CD4-positive, alpha-beta T cell treated with Interleukin-2 at 100 ng/mL for 4 hours (primary cell): ENCODE measurements around the gene CFAP99.
"Not testable (repeated sequence)": the region's sequence is repeated elsewhere in the genome, so short reads cannot be mapped to it uniquely, and the experiment has no call there.

Source experiments
- DNase-seq: peaks from one replicate; pipeline ENCODE4 v3.0.0-alpha.2; 2020; ENCODE audit warnings: low spot score

CFAP99 gene

DNA sequence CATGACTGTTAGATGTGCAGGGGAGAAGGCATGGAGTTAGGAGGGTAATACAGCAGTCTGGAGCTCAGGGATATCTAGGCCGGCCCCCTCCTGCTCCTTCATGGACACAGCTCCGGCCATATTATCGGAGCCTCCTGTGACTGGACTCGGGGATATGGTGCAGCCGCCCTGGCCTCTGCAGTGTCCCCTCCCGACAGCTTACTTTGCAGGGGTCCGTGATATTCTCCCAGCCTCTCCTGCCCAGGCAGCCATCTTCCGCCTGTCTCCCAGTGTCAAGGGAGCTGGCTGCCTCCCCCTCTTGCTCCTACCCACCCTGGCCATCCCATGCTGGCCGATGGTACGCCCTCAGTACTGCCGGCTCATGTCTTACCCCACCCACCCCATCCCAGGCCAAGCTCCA, 30.3 kb downstream of the CFAP99 start:
- no peak for DNase-seq

DNA sequence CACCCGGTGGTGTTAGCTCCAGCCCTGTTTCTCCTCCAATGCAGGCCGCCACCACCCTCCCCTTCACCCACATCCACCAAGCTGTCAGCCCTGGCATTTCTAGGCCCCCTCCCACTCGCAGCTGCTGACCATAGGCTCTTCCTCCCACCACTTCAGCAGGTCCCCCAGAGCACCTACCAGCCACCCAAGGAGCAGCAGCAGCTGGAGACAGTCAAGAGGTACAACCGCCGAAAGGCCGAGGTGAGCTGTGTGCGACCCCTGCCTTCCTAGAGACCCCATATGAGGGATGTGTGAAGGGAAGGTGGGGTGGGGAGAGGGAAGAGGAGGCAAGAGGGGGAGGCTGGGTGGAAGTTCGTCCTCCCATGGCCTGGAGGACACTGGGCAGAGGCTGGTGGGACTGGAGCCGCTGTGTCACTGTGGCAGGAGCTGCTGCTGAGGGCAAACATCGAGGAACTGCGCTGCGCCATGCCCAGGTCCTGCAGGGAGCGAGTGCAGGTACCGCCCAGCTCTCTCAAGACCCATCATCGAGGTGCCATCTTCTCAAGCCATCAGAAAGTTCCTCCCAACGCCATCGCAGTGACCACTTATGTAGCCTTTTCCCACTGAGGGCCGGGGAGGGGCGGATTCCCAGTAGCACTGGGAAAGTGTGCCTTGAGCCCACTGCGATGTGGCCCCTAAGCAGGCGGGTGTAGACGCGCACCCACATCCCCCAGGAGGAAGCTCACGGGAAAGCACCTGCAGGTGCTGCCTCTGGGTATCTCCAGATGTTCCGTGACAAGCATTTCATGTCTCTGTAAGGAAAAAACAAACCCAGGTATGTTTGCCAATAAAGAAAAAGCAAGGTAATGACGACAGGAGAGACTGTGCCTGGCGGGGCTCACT, 31.0 kb downstream of the CFAP99 start:
- DNase-seq, result no peak

DNA sequence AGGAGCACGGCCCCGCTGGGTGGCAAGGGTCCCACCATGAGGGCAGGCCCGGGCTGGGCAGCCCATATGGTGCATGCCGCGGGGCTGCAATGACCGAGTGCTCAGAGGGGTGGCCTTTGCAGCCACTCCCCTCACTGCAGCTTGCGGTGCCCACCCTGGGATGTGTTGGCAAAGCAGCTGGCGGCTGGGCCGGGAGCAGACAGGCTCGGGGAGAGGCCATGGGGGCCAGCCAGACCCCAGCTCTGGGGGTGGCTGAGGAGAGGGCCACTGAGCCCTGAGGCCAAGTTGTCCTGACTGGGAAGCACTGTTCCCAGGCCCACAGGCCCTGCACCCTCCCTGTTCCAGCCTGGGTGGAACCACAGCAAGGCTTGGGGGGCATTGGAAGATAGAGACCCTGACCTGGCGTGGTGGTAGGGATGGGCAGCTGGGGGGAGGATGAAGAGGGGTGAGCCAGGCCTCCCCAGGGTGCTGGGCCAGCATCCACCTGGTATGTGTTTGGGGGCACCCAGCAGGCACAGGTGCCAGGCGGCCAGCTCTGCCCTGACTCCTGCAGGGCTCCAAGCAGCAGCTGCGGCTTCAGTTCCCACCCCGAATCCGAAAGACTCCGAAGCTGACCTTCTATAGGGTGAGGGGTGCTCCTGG, 31.8 kb downstream of the CFAP99 start:
- DNase-seq, result no peak

GRCh38 chr4:2451036-2451520, 32.3 kb downstream of the CFAP99 start:
- DNase-seq, result no peak

DNA sequence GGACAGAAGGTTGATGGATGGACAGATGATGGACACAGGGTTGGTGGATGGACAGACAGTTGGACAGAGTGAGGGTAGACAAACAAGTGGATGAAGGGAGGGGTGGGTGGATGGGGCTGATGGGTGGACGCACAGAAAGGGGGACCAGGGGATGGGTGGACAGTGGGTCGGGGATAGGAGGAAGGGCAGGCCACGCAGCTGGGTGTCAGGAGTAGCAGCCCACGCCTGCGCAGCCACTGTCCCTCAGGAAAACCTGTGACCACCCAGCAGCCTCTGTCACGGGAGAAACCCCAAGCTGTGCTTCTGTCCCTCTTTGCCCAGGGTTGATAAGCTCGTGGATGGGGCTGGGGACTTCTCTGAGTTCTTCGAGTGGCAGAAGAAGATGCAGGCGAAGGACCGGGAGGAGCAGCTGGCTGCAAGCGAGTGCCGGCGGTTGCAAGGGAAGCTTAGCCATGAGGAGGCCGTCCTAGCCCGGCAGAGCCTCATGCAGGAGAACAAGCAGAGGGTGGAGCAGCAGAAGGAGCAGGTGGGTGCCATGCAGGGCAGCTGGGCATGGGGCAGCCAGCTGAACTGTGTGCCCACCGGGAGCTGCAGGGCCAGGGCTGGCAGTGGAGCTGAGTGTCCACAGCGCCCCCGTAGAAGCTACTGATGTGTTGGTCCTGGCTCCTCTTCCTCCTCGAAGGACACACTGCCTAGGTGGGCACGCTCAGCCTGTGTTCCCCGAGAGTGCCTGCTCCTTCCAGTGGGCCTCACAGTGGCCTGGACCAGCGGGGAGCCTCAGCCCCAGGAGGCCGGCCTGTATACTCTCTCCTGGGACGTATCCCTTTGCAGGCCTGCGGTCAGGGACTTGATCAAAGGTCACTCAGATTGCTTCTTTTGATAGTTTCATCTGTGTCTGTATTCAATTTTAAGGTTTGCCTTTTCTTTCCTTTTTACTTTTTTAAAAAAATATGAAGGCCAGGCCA, 33.3 kb downstream of the CFAP99 start:
- no peak for DNase-seq

- DNase-seq, result no peak
Observed at GRCh38 chr4:2457481-2458295, 38.9 kb downstream of the CFAP99 start.

- DNase-seq, result no peak
Observed at GRCh38 chr4:2458546-2459491, 40.1 kb downstream of the CFAP99 start.

DNA sequence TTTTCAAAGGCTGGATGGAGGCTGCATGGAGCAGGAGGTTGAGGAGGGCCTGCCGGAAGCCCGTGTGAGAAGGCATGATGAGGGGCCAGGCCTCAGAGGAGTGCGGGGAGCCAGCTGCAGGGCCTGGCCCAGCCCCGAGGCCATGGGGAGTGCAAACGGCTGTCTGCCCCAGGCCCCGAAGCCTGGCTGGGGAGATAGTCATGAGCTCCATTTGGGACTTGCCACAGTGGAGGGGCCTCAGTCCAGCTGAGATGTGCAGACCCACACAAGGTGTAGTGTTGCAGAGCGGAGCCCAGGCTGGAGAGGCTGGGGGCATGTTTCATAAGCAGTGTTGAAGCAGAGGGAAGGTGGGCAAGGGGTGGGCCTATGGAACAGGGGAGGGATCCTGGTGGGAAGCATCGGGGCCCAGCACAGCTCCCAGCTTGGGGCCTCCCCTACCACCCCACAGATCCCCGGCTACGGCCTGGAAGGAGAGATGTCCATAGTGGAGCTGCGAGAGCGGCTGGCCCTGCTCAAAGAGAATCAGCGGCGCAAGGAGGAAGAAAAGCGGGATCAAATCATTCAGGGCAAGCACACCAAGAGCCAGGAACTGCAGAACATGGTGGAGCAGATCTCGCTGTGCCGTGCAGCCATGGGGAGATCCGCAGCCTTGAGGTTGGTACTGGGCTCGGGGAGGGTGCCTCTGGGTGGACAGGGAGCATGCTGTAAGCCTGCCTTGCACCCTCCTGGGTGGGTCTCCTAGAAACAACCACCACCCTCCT, 41.0 kb downstream of the CFAP99 start:
- no peak for DNase-seq

DNA sequence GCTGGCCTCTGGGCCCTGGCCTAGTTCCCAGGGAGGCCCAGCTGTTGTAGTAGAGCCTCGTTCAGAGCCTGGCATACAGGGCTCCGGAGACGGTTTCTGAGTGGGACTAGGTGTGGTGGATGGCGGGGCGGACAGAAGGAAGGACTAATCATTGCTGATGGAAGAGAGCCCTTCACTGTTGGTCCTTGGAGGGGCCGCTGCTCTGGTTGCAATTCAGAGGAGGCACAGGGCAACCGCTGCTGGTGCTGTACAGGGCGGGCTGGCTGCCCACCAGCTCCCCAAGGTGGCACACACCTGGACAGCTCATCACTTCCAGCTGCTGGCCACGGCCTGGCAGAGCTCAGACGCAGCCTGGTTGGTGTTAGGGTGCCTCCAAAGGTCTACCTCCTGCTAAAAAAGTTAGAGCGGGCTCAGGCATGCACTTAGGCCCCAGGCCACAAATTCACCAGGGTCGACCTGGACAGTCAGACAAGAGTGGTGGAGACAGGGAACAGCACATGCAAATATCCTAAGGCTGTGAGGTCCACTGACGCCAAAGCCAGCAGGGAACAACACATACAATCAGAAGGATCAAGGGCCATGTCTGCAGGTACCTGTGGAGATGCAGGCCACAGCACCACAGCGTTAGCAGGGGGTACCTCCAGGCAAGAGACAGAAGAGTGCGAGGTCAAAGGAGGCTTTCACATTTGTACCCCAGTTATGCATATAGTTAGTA, 42.6 kb downstream of the CFAP99 start:
- DNase-seq, result no peak

- peak; percentile 61 for DNase-seq
Observed at GRCh38 chr4:2462218-2462991, 43.6 kb downstream of the CFAP99 start.

- no peak for DNase-seq
Observed at GRCh38 chr4:2462992-2463762, 44.4 kb downstream of the CFAP99 start.

DNA sequence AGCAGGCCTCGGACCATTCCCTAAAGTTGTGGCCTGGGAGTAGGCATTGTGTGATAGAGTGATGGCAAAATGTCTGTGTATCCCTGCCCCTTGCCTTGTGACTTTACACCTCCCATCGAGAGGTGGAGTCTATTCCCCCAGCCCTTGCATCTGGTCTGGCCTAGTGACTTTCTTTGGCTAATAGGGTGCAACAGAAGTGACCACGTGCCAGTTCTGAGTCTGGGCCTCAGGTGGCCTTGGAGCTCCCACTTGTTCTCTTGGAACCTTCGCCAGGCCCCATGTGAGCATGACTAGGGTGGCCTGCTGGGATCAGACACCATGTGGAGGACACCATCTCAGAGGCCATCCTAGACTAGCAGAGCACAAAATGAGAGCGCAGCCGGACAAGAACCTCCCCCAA, 46.3 kb downstream of the CFAP99 start:
- no peak for DNase-seq

DNA sequence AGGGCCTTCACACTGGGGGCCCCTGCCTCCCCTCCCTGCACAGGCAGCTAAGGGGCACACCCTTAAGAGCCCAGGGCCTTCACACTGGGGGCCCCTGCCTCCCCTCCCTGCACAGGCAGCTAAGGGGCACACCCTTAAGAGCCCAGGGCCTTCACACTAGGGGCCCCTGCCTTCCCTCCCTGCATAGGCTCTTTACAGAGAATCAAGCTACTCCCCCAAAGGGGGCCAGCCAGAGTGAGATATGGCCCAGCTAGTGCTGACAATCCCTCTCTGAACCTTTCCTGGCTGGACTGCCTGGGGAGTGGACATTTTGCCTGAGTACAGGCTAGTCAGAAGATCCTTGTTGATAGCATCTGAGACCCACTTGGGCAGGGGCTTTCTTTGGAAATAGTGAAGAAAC, 46.8 kb downstream of the CFAP99 start:
- DNase-seq, result not testable (repeated sequence)

GRCh38 chr4:2468456-2469191, 49.9 kb downstream of the CFAP99 start, which contains the start of gene RNF4:
Gene RNF4 (plus strand): TSS chr4:2469106. CDS start chr4:2490494, 21,388 bp downstream.
- DNase-seq, result peak; percentile 96

- DNase-seq, result peak; percentile 66
Observed at GRCh38 chr4:2469192-2469984, 50.6 kb downstream of the CFAP99 start.
